H1 (cell line): ENCODE results near the gene CCDC185. TPM values are rescaled to one million over a fixed set of nuclear protein-coding genes. Genes with fewer than 3 reads are reported as not detected.

Experiments used
- RNF2 ChIP-seq: fragments of 200-900, 300-1000 bp; sonication (generic); IDR thresholded peaks from 2 replicates; pipeline ENCODE4 v1.7.1; 2016; ENCODE audit warnings: borderline replicate concordance, low read depth, mild to moderate bottlenecking, antibody characterized with exemption, low read length; ENCODE audit not compliant: poor library complexity, severe bottlenecking; ENCODE audit errors: missing control alignments
- polyA plus RNA-seq, 7 experiments: library from polyadenylated mRNA; depleted of rRNA in 3 of 7; stranded (reverse) in 5 of 7; unstranded in 2 of 7; fragments of >200 nt in 5 of 7; fragments of 200-250 nt in 2 of 7; gene quantifications; 1 replicate in 5 of 7; 2 replicates in 1 of 7; 4 replicates in 1 of 7; pipeline versions ENCODE4 v1.2.1 to v1.2.3, GENCODE V29; 2011 to 2013; ENCODE audit warnings: missing spikeins in 2 of 7, mixed read lengths in 2 of 7
- total RNA-seq: library from RNA; stranded (reverse); fragmentation: NEBNext Ultra II Directional; extraction: Animal tissue kit (Norgen Biotek cat#: 25700); gene quantifications from 2 replicates; pipeline ENCODE4 v1.2.1, GENCODE V29; 2021

CCDC185 gene
- total and polyA plus RNA-seq, 2 of the 8 experiments (the other 6 are each of a cell fraction or from before 2014, with no cell fraction given), result not detected

DNA sequence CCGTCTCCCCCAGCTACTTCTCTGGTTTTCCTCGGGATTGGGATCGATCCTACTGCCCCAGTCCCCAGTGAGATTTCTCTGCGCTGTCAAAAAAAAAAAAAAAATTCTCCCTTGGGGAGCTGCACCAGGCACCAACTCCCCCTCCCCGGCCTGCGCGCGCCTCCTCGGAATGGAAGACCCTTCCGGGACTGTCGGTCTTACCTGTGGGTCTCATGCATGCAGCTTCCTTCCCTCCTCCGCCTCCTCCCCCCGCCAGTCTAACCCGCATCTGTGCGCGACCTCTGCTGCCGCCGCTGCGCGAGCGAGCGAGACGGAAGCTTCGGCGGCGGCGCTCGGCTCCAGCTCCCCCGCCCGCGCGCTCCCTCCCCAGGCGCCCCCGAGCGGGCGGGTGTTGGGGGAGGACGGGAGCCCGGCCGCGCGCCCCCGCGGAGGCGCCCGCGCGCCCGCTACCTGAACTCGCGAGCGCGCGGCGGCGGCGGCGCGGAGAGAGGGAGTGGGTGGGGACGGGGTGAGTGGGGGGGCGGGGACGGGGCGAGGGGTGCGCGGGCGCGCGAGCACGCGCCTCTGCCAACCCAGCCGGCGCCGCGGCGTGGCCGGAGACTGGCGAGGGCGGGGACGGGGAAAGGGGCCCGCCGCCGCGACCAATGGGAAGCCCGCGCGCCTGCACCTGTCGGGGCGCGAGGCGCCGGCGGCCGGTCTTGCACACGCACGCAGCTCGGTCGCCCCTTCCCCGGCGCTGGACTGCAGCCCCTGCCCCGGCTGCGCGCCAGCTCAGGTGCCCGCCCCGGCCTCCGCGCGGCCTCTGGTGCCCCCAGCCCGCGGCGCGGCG lies 29.1 kb upstream of the CCDC185 start, which contains the start of gene SUSD4 (continued):
- TF ChIP-seq RNF2, result no peak
